ENCODE measurements around the gene ARHGAP4.
A peak's percentile ranks its signal among the peaks of the same experiment; 100 is the strongest.

Gene ARHGAP4

DNA sequence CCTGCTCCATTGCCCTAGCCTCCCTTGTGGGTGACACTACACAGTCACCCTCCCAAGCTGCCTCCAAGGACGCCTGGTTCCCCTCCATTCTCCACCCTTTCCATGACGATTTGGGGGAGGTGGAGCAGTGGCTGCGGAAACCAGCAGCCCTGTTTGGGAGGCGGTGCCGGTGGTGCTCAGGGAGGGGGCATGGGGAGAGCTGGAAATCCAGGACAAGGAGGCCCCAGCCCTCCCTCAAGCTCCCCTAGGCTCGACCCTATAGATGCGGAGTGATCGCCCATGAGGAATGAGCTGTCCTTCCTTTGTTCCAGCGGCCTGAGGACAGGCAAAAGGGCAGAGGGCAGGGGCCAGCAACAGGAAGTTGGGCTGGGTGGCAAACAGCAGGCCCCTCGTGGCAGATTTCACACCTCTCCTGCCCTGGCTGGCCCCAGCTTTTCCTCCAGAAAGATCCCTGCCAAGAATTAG lies 22.0 kb upstream of the ARHGAP4 start:
- no peak overlapping the region for H3K27ac ChIP-seq (ENCODE audit: low read depth, low read length)
- no peak overlapping the region for H3K9ac ChIP-seq (ENCODE audit: low read length in 5 of 5)
- peaks cover 3 to 14% (median 7%) of the 10 kb centered on the region in 5 donors for H3K27me3 ChIP-seq (ENCODE audit: control insufficient read depth in 5 of 5, insufficient read depth in 4 of 5, low read length in 5 of 5)
- H3K4me1 ChIP-seq (ENCODE audit: control insufficient read depth in 5 of 5, insufficient read depth in 5 of 5, low read length in 5 of 5) = peaks cover 0 to 47% (median 27%) of the 10 kb centered on the region in 5 donors
- H3K4me3 ChIP-seq (ENCODE audit: low read depth in 1 of 5, low read length in 5 of 5) = no peak overlapping the region
- H3K9me3 ChIP-seq (ENCODE audit: control insufficient read depth in 5 of 5, low read length in 5 of 5) = no peaks in the 10 kb centered on the region
- H3K36me3 ChIP-seq (ENCODE audit: control insufficient read depth in 5 of 5, insufficient read depth in 5 of 5, low read length in 5 of 5) = peaks cover 0 to 48% (median 37%) of the 10 kb centered on the region in 5 donors

DNA sequence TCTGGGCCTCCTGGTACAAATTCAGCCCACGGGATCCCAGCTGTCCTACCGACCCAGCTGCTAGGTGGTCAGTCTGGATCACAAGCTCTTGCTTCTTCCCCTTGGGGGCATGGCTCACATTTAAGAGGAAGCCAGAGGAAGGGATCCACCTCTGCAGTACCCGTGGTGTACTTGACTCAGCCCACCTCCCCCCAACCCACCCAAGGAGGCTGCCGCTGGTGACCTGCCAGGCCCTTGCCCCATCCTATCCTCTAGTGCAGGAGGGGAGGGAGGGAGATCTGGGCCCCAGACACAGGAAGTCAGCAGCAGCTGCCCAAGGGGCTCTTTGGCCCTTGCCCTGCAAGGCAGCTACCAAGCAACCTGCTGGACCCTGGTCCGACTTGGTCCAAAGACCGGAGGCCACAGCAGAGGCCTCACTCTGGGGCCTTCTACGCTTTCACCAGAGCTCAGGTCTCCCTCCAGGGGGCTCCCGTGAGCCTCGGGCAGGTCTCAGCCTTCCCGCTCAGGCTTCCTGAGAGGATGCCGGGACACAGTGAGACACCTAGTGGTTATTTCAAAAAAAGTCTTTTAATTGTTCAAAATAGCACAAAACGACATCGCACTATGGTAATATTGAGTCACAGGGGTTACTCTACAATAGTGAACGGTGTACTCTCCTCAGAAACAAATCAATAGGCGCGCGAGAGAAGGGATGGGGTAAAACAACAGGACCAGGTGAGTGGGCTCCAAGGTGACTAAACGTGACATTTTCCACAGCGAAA lies 21.1 kb upstream of the ARHGAP4 start:
- Histone ChIP-seq H3K27me3 (ENCODE audit: control insufficient read depth in 5 of 5, insufficient read depth in 4 of 5, low read length in 5 of 5) (peaks cover 3 to 13% (median 7%) of the 10 kb centered on the region in 5 donors), H3K9ac (ENCODE audit: low read length in 5 of 5) (peak overlapping the region in 1 of 5 donors; percentile 17), H3K36me3 (ENCODE audit: control insufficient read depth in 5 of 5, insufficient read depth in 5 of 5, low read length in 5 of 5) (peaks cover 0 to 40% (median 31%) of the 10 kb centered on the region in 5 donors), H3K27ac (ENCODE audit: low read depth, low read length) (no peak overlapping the region), H3K9me3 (ENCODE audit: control insufficient read depth in 5 of 5, low read length in 5 of 5) (no peaks in the 10 kb centered on the region), H3K4me3 (ENCODE audit: low read depth in 1 of 5, low read length in 5 of 5) (no peak overlapping the region), H3K4me1 (ENCODE audit: control insufficient read depth in 5 of 5, insufficient read depth in 5 of 5, low read length in 5 of 5) (peaks cover 0 to 50% (median 30%) of the 10 kb centered on the region in 5 donors)

DNA sequence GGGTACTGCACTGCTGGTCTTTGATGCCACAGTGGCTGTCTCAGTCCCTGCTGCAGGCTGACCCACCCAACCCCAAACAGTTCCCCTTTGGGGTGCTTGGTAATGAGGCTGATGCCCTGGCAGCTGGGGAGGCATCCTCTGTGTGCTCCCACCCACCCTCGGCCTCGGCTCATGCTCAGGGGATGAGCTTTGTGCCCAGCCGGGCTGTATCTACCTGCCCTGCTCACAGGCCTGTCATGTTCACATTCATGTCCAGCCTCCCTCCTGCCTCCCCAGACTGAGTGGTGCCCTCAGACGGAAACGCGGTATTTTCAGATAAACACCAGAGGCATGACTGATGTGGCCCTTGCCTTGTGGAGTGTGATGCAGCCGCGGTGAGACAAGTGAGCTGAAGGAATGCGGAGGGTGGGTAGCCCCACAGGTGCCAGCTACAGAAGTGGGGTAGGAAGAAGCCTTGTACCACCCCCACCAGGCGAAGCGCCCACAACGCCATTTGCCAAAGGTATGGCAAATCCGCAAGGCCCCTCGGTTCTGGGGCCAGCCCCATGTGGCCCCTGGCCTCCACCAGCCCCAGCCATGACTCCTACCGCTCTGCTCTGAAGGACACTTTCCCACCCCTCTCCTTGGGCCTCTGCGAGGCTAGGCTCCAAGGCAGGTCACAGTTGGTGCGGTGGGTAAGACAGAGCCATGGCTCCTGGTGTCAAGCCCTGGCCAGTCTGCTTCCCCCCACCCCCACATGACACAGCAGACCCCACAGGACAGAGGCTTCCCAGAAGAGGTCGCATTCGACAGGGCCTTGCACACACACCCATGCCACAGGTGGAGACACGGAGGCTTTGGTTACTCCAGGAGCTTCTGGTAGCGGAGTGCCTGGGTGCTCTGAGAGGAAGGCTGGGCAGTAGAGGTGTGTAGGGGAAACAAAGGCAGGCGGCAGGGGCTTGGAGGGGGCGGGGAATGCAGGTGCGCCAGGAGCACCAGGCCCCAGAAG lies 20.2 kb upstream of the ARHGAP4 start:
- peaks cover 0 to 30% (median 22%) of the 10 kb centered on the region in 5 donors for H3K36me3 ChIP-seq (ENCODE audit: control insufficient read depth in 5 of 5, insufficient read depth in 5 of 5, low read length in 5 of 5)
- no peaks in the 10 kb centered on the region for H3K9me3 ChIP-seq (ENCODE audit: control insufficient read depth in 5 of 5, low read length in 5 of 5)
- H3K4me3 ChIP-seq (ENCODE audit: low read depth in 1 of 5, low read length in 5 of 5) = no peak overlapping the region
- peaks cover 0 to 50% (median 31%) of the 10 kb centered on the region in 5 donors for H3K4me1 ChIP-seq (ENCODE audit: control insufficient read depth in 5 of 5, insufficient read depth in 5 of 5, low read length in 5 of 5)
- peaks cover 3 to 13% (median 7%) of the 10 kb centered on the region in 5 donors for H3K27me3 ChIP-seq (ENCODE audit: control insufficient read depth in 5 of 5, insufficient read depth in 4 of 5, low read length in 5 of 5)
- no peak overlapping the region for H3K27ac ChIP-seq (ENCODE audit: low read depth, low read length)
- no peak overlapping the region for H3K9ac ChIP-seq (ENCODE audit: low read length in 5 of 5)

DNA sequence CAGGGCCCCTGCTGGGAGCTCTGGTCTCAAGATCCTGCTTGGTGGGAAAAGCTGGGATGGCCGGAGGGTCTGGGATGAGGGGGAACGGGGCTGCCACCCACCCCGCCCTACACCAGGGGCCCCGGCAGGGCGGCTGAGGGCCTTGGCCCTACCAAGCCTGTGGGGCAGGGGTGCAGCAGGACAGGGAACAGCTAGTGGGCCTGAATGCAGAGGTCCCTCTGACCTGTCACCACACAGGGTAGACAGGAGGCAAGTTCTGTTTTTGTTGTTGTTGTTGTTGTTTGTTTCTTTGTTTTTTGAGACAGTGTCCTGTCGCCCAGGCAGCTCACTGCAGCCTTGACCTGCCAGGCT lies 18.7 kb upstream of the ARHGAP4 start:
- H3K27me3 ChIP-seq (ENCODE audit: control insufficient read depth in 5 of 5, insufficient read depth in 4 of 5, low read length in 5 of 5) = peaks cover 3 to 17% (median 10%) of the 10 kb centered on the region in 5 donors
- peaks cover 0 to 22% (median 7%) of the 10 kb centered on the region in 5 donors for H3K36me3 ChIP-seq (ENCODE audit: control insufficient read depth in 5 of 5, insufficient read depth in 5 of 5, low read length in 5 of 5)
- peak overlapping the region in 1 of 5 donors; percentile 45 for H3K9ac ChIP-seq (ENCODE audit: low read length in 5 of 5)
- H3K27ac ChIP-seq (ENCODE audit: low read depth, low read length) = no peak overlapping the region
- no peaks in the 10 kb centered on the region for H3K9me3 ChIP-seq (ENCODE audit: control insufficient read depth in 5 of 5, low read length in 5 of 5)
- peaks cover 0 to 52% (median 32%) of the 10 kb centered on the region in 5 donors for H3K4me1 ChIP-seq (ENCODE audit: control insufficient read depth in 5 of 5, insufficient read depth in 5 of 5, low read length in 5 of 5)
- H3K4me3 ChIP-seq (ENCODE audit: low read depth in 1 of 5, low read length in 5 of 5) = peak overlapping the region in 1 of 5 donors; percentile 67

DNA sequence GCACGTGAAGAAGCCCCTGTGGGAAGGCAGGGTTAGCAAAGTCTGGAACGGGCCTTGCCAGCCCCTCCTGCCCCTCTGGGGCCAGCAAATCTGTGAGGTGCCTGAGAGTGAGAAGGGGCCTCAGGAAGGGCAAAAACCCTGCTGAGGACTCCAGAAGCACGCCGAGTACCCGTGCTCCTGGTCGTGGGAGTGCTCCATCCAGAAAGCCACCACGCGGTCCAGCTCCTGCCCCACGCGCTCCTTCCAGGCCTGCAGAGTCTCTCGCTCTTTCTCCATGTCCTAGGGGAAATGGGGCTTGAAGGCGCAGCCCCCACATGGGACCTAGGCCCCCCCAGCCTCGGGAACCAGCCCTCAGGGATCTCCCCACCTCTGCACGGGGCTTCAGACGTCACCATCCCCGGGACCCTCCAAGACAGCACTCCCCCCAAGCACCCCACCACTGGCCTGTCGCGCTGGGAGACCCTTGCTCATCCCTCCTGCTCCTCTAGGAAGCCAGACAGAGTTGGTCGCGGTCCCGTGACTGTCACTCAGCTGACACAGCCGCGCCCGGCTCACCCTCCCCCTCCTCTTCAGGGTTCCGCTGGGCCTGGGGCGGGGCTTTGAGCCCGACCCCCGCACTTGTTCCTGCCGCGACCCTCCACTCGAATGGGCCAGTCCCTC lies 18.2 kb upstream of the ARHGAP4 start, which contains the start of gene RENBP:
RENBP (minus strand) TSS at position 504 of the 660 bp plus-strand sequence; CDS start at position 471, 33 bp downstream.
- H3K9ac ChIP-seq (ENCODE audit: low read length in 5 of 5) = peak within 1 kb of the TSS in 3 of 5 donors; percentile 51 to 67 (median 58)
- no peak within 1 kb of the TSS for H3K27ac ChIP-seq (ENCODE audit: low read depth, low read length)
- H3K9me3 ChIP-seq (ENCODE audit: control insufficient read depth in 5 of 5, low read length in 5 of 5) = no peaks in the 10 kb centered on the region
- peaks cover 0 to 19% (median 4%) of the 10 kb centered on the region in 5 donors for H3K36me3 ChIP-seq (ENCODE audit: control insufficient read depth in 5 of 5, insufficient read depth in 5 of 5, low read length in 5 of 5)
- H3K4me3 ChIP-seq (ENCODE audit: low read depth in 1 of 5, low read length in 5 of 5) = peak within 1 kb of the TSS; percentile 42 to 67 (median 54)
- peaks cover 0 to 50% (median 27%) of the 10 kb centered on the region in 5 donors for H3K4me1 ChIP-seq (ENCODE audit: control insufficient read depth in 5 of 5, insufficient read depth in 5 of 5, low read length in 5 of 5)
- H3K27me3 ChIP-seq (ENCODE audit: control insufficient read depth in 5 of 5, insufficient read depth in 4 of 5, low read length in 5 of 5) = peaks cover 3 to 21% (median 11%) of the 10 kb centered on the region in 5 donors

DNA sequence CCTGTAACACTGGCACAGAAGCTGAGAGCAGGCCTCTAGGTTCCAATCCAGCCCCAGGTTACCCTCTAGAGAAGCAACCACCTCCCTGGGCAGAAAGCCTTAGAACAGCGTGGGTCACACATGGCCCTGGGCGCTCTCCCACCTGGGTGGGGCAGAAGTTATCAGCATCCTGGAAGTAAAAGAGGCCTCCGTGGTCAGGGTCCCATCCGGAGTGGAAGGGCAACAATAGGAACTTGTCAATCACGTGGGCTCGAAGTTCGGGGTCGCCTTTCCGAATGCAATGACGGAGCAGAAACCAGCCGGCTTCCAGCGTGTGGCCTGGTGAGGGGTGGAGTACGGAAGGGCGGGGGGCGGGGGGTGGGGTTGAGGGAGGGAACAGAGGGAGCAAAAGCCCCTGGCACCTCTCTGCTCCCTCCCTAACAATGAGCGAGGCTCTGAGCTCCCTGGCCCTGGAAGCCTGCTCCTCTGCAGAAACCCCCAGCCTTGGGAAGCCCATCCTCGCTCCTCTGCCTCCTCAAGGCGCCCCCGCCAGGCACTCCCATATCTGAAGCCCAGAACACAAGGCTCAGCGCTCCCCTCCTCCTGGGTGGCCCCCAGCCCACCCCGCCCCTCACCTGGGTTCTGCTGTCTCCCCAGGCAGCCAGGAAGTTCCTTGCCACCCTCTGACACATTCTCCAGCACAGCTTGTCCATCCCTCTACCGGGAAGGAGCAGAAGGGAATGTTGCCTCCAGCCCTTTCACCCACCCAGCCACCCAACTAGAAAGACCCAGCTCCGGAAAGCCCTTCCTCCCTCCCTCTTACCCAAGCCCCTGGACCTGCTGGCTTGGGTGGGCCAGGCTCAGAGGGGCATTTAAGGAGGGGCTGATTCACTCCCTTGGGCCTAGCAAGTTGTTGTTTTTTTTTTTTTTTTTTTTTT lies 15.5 kb upstream of the ARHGAP4 start:
- no peaks in the 10 kb centered on the region for H3K9me3 ChIP-seq (ENCODE audit: control insufficient read depth in 5 of 5, low read length in 5 of 5)
- H3K4me1 ChIP-seq (ENCODE audit: control insufficient read depth in 5 of 5, insufficient read depth in 5 of 5, low read length in 5 of 5) = peaks cover 0 to 30% (median 16%) of the 10 kb centered on the region in 5 donors
- H3K27me3 ChIP-seq (ENCODE audit: control insufficient read depth in 5 of 5, insufficient read depth in 4 of 5, low read length in 5 of 5) = peaks cover 3 to 24% (median 11%) of the 10 kb centered on the region in 5 donors
- peaks cover 0 to 8% (median 0%) of the 10 kb centered on the region in 5 donors for H3K36me3 ChIP-seq (ENCODE audit: control insufficient read depth in 5 of 5, insufficient read depth in 5 of 5, low read length in 5 of 5)
- peak overlapping the region in 2 of 5 donors; percentile 27 to 40 for H3K4me3 ChIP-seq (ENCODE audit: low read depth in 1 of 5, low read length in 5 of 5)
- H3K27ac ChIP-seq (ENCODE audit: low read depth, low read length) = no peak overlapping the region
- H3K9ac ChIP-seq (ENCODE audit: low read length in 5 of 5) = no peak overlapping the region

DNA sequence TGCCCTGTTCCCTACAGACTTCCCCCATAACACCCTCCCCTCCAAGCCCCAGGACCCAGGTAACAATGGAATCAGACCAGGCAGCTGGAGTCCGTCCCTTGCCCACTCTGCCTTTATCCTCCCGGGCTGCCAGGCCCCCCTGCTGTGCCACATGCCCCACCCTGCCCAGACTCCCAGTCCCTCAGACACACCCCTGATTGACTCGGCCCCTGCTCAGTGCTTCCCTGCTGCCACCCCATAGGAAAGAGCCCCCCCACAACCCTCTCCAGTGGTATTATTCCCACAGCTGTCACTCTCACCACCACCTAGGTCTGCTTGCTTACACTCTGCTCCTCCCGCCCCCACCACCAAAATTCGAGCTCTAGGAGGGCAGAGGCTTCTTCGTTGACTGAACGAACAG lies 13.5 kb upstream of the ARHGAP4 start:
- Histone ChIP-seq H3K9me3 (ENCODE audit: control insufficient read depth in 5 of 5, low read length in 5 of 5) (no peaks in the 10 kb centered on the region), H3K27ac (ENCODE audit: low read depth, low read length) (no peak overlapping the region), H3K36me3 (ENCODE audit: control insufficient read depth in 5 of 5, insufficient read depth in 5 of 5, low read length in 5 of 5) (peaks cover 0 to 8% (median 0%) of the 10 kb centered on the region in 5 donors), H3K27me3 (ENCODE audit: control insufficient read depth in 5 of 5, insufficient read depth in 4 of 5, low read length in 5 of 5) (peaks cover 3 to 17% (median 11%) of the 10 kb centered on the region in 5 donors), H3K4me1 (ENCODE audit: control insufficient read depth in 5 of 5, insufficient read depth in 5 of 5, low read length in 5 of 5) (peaks cover 0 to 32% (median 20%) of the 10 kb centered on the region in 5 donors), H3K9ac (ENCODE audit: low read length in 5 of 5) (no peak overlapping the region), H3K4me3 (ENCODE audit: low read depth in 1 of 5, low read length in 5 of 5) (no peak overlapping the region)

DNA sequence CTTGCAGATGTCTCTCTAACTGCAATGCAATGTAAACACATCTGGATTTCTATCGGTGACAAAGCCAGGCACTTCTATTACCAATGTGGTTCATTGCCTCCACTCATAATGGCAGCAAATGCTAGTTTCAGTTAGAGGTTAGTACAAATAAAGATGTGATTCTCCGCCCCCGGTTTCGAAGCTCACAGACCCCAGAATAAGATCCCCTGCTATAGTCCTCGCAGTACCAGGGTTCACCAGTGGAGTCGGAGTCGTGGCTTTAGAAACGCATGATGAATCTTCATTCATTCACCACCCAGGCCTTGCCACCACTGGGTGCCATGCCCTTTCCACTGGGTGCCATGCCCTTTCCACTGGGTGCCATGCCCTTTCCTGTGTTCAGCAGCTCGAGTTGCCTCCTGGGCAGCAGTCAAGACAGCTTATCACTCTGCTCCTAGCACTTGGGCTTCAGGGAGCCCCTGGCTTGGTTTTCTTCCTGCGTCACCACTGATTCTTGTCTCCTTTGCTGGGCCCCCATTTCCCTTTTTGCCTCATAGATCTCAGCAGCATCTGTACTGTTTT lies 12.2 kb upstream of the ARHGAP4 start:
- peaks cover 0 to 8% (median 0%) of the 10 kb centered on the region in 5 donors for H3K36me3 ChIP-seq (ENCODE audit: control insufficient read depth in 5 of 5, insufficient read depth in 5 of 5, low read length in 5 of 5)
- H3K27me3 ChIP-seq (ENCODE audit: control insufficient read depth in 5 of 5, insufficient read depth in 4 of 5, low read length in 5 of 5) = peaks cover 0 to 19% (median 5%) of the 10 kb centered on the region in 5 donors
- no peak overlapping the region for H3K4me3 ChIP-seq (ENCODE audit: low read depth in 1 of 5, low read length in 5 of 5)
- no peaks in the 10 kb centered on the region for H3K9me3 ChIP-seq (ENCODE audit: control insufficient read depth in 5 of 5, low read length in 5 of 5)
- no peak overlapping the region for H3K9ac ChIP-seq (ENCODE audit: low read length in 5 of 5)
- H3K27ac ChIP-seq (ENCODE audit: low read depth, low read length) = no peak overlapping the region
- H3K4me1 ChIP-seq (ENCODE audit: control insufficient read depth in 5 of 5, insufficient read depth in 5 of 5, low read length in 5 of 5) = peaks cover 0 to 32% (median 20%) of the 10 kb centered on the region in 5 donors
